SU-DHL-6 (cell line): ENCODE data around the gene BEAN1.
"Not testable (repeated sequence)": the region's sequence is repeated elsewhere in the genome, so short reads cannot be mapped to it uniquely, and the experiment has no call there.

Experiments used
- EZH2phosphoT487 ChIP-seq: fragments of 200-600 bp; sonication (generic), shearing (Covaris generic); conservative IDR thresholded peaks from 2 replicates; pipeline ENCODE4 v1.6.1; 2018; ENCODE audit warnings: mild to moderate bottlenecking, antibody characterized with exemption, low read length, moderate library complexity, mixed read lengths
- TF ChIP-seq, protein P1 (sequence below): fragments of 200-600 bp; sonication (generic); IDR thresholded peaks from one replicate; pipeline ENCODE4 v1.5.1; 2017; ENCODE audit warnings: antibody characterized with exemption, mild to moderate bottlenecking, low read length, moderate library complexity; ENCODE audit not compliant: insufficient read depth, poor library complexity, severe bottlenecking

GRCh38 chr16:66466636-66467035 is 39.5 kb downstream of the BEAN1 start:
- TF ChIP-seq, protein P1, sequence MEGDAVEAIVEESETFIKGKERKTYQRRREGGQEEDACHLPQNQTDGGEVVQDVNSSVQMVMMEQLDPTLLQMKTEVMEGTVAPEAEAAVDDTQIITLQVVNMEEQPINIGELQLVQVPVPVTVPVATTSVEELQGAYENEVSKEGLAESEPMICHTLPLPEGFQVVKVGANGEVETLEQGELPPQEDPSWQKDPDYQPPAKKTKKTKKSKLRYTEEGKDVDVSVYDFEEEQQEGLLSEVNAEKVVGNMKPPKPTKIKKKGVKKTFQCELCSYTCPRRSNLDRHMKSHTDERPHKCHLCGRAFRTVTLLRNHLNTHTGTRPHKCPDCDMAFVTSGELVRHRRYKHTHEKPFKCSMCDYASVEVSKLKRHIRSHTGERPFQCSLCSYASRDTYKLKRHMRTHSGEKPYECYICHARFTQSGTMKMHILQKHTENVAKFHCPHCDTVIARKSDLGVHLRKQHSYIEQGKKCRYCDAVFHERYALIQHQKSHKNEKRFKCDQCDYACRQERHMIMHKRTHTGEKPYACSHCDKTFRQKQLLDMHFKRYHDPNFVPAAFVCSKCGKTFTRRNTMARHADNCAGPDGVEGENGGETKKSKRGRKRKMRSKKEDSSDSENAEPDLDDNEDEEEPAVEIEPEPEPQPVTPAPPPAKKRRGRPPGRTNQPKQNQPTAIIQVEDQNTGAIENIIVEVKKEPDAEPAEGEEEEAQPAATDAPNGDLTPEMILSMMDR: not testable (repeated sequence)
- TF ChIP-seq EZH2phosphoT487: not testable (repeated sequence)
